H9 (cell line): ENCODE data around the gene SOX30. TPM values are rescaled to one million over a fixed set of nuclear protein-coding genes. Genes with fewer than 3 reads are reported as not detected.
A peak's percentile ranks its signal among the peaks of the same experiment; 100 is the strongest.

Experiments
- DNase-seq: peaks from one replicate; pipeline ENCODE4 v3.0.0-alpha.2; 2017
- H2AFZ ChIP-seq: one replicate; pipeline ENCODE4 v1.6.1; 2013; ENCODE audit warnings: mild to moderate bottlenecking, low read length, control low read depth, moderate library complexity
- H2AK5ac ChIP-seq: 2 replicates; pipeline ENCODE4 v1.6.1; 2013; ENCODE audit warnings: low read length, control low read depth, mixed read lengths; ENCODE audit not compliant: insufficient read length
- H2BK120ac ChIP-seq: one replicate; pipeline ENCODE4 v1.6.1; 2013; ENCODE audit warnings: low read depth, mild to moderate bottlenecking, low read length, control low read depth, inconsistent platforms; ENCODE audit not compliant: poor library complexity, severe bottlenecking
- H2BK12ac ChIP-seq: 2 replicates; pipeline ENCODE4 v1.6.1; 2013; ENCODE audit warnings: low read length, control low read depth, mixed read lengths, low read depth; ENCODE audit not compliant: insufficient read length
- H2BK15ac ChIP-seq: 2 replicates; pipeline ENCODE4 v1.6.1; 2013; ENCODE audit warnings: low read depth, low read length, control low read depth
- H2BK20ac ChIP-seq: one replicate; pipeline ENCODE4 v1.6.1; 2013; ENCODE audit warnings: low read depth, mild to moderate bottlenecking, low read length, control low read depth, inconsistent platforms; ENCODE audit not compliant: poor library complexity, severe bottlenecking
- H2BK5ac ChIP-seq: 2 replicates; pipeline ENCODE4 v1.6.1; 2013; ENCODE audit warnings: low read length, control low read depth, mixed read lengths; ENCODE audit not compliant: insufficient read length
- H3K14ac ChIP-seq: 2 replicates; pipeline ENCODE4 v1.6.1; 2013; ENCODE audit warnings: low read length, control low read depth; ENCODE audit not compliant: insufficient read depth
- H3K18ac ChIP-seq: 2 replicates; pipeline ENCODE4 v1.6.1; 2013; ENCODE audit warnings: low read depth, mild to moderate bottlenecking, mixed read lengths, low read length, control low read depth; ENCODE audit not compliant: insufficient read length
- H3K23ac ChIP-seq: 2 replicates; pipeline ENCODE4 v1.6.1; 2013; ENCODE audit warnings: low read length, control low read depth, mixed read lengths, low read depth; ENCODE audit not compliant: insufficient read length
- H3K23me2 ChIP-seq: 2 replicates; pipeline ENCODE4 v1.6.1; 2013; ENCODE audit warnings: low read depth, mild to moderate bottlenecking, mixed read lengths, low read length, control low read depth; ENCODE audit not compliant: insufficient read length, poor library complexity, severe bottlenecking
- H3K27ac ChIP-seq: 2 replicates; pipeline ENCODE4 v1.5.1; 2013; ENCODE audit warnings: low read length, control low read depth, mixed read lengths, low read depth; ENCODE audit not compliant: insufficient read length
- H3K27me3 ChIP-seq: 2 replicates; pipeline ENCODE4 v1.6.1; 2013; ENCODE audit warnings: low read length, control low read depth, inconsistent platforms; ENCODE audit not compliant: insufficient read depth
- H3K4ac ChIP-seq: 2 replicates; pipeline ENCODE4 v1.6.1; 2013; ENCODE audit warnings: low read depth, mild to moderate bottlenecking, control low read depth, inconsistent platforms, low read length, moderate library complexity
- H3K4me1 ChIP-seq: 2 replicates; pipeline ENCODE4 v1.6.1; 2013; ENCODE audit warnings: low read length, control low read depth, inconsistent platforms; ENCODE audit not compliant: insufficient read depth
- H3K4me2 ChIP-seq: 2 replicates; pipeline ENCODE4 v1.6.1; 2013; ENCODE audit warnings: low read length, control low read depth, mixed read lengths; ENCODE audit not compliant: insufficient read length, insufficient read depth
- H3K56ac ChIP-seq: 2 replicates; pipeline ENCODE4 v1.6.1; 2013; ENCODE audit warnings: low read depth, mild to moderate bottlenecking, mixed read lengths, low read length, control low read depth; ENCODE audit not compliant: insufficient read length
- H3K79me1 ChIP-seq: 2 replicates; pipeline ENCODE4 v1.6.1; 2013; ENCODE audit warnings: low read depth, mild to moderate bottlenecking, moderate library complexity, low read length, control low read depth, inconsistent platforms; ENCODE audit not compliant: insufficient read depth, poor library complexity, severe bottlenecking
- H3K79me2 ChIP-seq: 2 replicates; pipeline ENCODE4 v1.6.1; 2013; ENCODE audit warnings: low read length, control low read depth, inconsistent platforms; ENCODE audit not compliant: insufficient read depth
- H3K9ac ChIP-seq: 2 replicates; pipeline ENCODE4 v1.6.1; 2013; ENCODE audit warnings: low read length, control low read depth, mixed read lengths; ENCODE audit not compliant: insufficient read length; ENCODE audit errors: extremely low read depth
- H3K9me3 ChIP-seq: one replicate; pipeline ENCODE4 v1.6.1; 2013; ENCODE audit warnings: low read depth, low read length, inconsistent platforms; ENCODE audit not compliant: control insufficient read depth
- H3T11ph ChIP-seq: one replicate; pipeline ENCODE4 v1.6.1; 2013; ENCODE audit warnings: mild to moderate bottlenecking, low read length, control low read depth, inconsistent platforms
- H4K20me1 ChIP-seq: one replicate; pipeline ENCODE4 v1.6.1; 2013; ENCODE audit not compliant: control insufficient read depth, insufficient read length, insufficient read depth
- H4K5ac ChIP-seq: 2 replicates; pipeline ENCODE4 v1.6.1; 2013; ENCODE audit warnings: low read depth, mild to moderate bottlenecking, mixed read lengths, low read length, control low read depth; ENCODE audit not compliant: insufficient read length
- H4K8ac ChIP-seq: replicated peaks from 2 replicates; pipeline ENCODE4 v1.6.1; 2013; ENCODE audit warnings: low read length, control low read depth, mixed read lengths, low read depth; ENCODE audit not compliant: insufficient read length
- H4K91ac ChIP-seq: 2 replicates; pipeline ENCODE4 v1.6.1; 2013; ENCODE audit warnings: low read depth, mild to moderate bottlenecking, moderate library complexity, mixed read lengths, low read length, control low read depth; ENCODE audit not compliant: insufficient read length
- H3K27ac Mint-ChIP-seq, 3 experiments: 2 replicates in 2 of 3; 3 replicates in 1 of 3; pipeline ENCODE4 v1.8.0; 2020 to 2021; ENCODE audit warnings: mixed read lengths in 3 of 3, mild to moderate bottlenecking in 1 of 3, moderate library complexity in 1 of 3
- H3K27me3 Mint-ChIP-seq: 2 replicates; pipeline ENCODE4 v1.8.0; 2021; ENCODE audit warnings: low read depth, mild to moderate bottlenecking, moderate library complexity, mixed read lengths
- H3K36me3 Mint-ChIP-seq, 3 experiments: 2 replicates in 2 of 3; 3 replicates in 1 of 3; pipeline ENCODE4 v1.8.0; 2020 to 2021; ENCODE audit warnings: low read depth in 3 of 3, mixed read lengths in 3 of 3; ENCODE audit not compliant: insufficient read depth in 1 of 3
- H3K4me1 Mint-ChIP-seq, 2 experiments: 2 replicates each; pipeline ENCODE4 v1.8.0; 2020; ENCODE audit warnings: mixed read lengths in 2 of 2
- H3K4me3 Mint-ChIP-seq, 2 experiments: 2 replicates in 1 of 2; 3 replicates in 1 of 2; pipeline ENCODE4 v1.8.0; 2020 to 2021; ENCODE audit warnings: mild to moderate bottlenecking in 2 of 2, mixed read lengths in 2 of 2, moderate library complexity in 1 of 2
- H3K9me3 Mint-ChIP-seq, 2 experiments: 2 replicates in 1 of 2; 3 replicates in 1 of 2; pipeline ENCODE4 v1.8.0; 2020; ENCODE audit warnings: mild to moderate bottlenecking in 2 of 2, mixed read lengths in 2 of 2, moderate library complexity in 1 of 2
- CTCF ChIP-seq: fragments of 200-600 bp; sonication (generic); conservative IDR thresholded peaks from 3 replicates; pipeline ENCODE4 v1.8.0; 2021; ENCODE audit warnings: antibody characterized with exemption, mild to moderate bottlenecking
- WGBS: extraction: QIAGEN DNeasy Blood & Tissue Kit; methylation state at CpG from one replicate; pipeline ENCODE4 v1.1.7; 2013; ENCODE audit warnings: missing lambda C conversion rate, low lambda C conversion rate, mixed read lengths; ENCODE audit not compliant: insufficient read length; ENCODE audit errors: extremely low coverage; 5-methylcytosine and 5-hydroxymethylcytosine counted together
- total RNA-seq: library from RNA; stranded (reverse); gene quantifications from 2 replicates; pipeline ENCODE4 v1.2.1, GENCODE V29; 2021

The SOX30 gene
- total RNA-seq, 1 experiment from 2014 or later: not detected

GRCh38 chr5:157689942-157690689, 37.9 kb upstream of the SOX30 start:
- Histone ChIP-seq H2AK5ac (no peak overlapping the region), H2AFZ (no peak overlapping the region), H3K23ac (no peak overlapping the region), H3K27ac (no peak overlapping the region), H3K4me2 (no peak overlapping the region), H3K18ac (no peak overlapping the region), H2BK15ac (no peak overlapping the region), H3K23me2 (no peaks in the 10 kb centered on the region), H3K4me1 (no peaks in the 10 kb centered on the region), H4K20me1 (no peaks in the 10 kb centered on the region), H3K79me1 (no peaks in the 10 kb centered on the region), H2BK120ac (no peak overlapping the region), H4K5ac (no peak overlapping the region), H3T11ph (no peak overlapping the region), H3K79me2 (no peaks in the 10 kb centered on the region), H3K9ac (no peak overlapping the region), H3K14ac (no peak overlapping the region; the same call in 1 of the 2 replicates), H3K56ac (no peak overlapping the region), H2BK20ac (no peak overlapping the region), H3K27me3 (no peaks in the 10 kb centered on the region), H2BK5ac (no peak overlapping the region), H2BK12ac (no peak overlapping the region), H4K8ac (no peak overlapping the region), H3K9me3 (peaks cover 5% of the 10 kb centered on the region), H4K91ac (no peak overlapping the region), H3K4ac (no peak overlapping the region)
- Mint-ChIP-seq H3K27ac (no peak overlapping the region), H3K36me3 (peaks cover 0 to 15% (median 2%) of the 10 kb centered on the region in 3 experiments; a peak in 5 of 7 replicates), H3K9me3 (peaks cover 10 to 24% of the 10 kb centered on the region in 2 experiments; a peak in 2 of 5 replicates), H3K4me3 (no peak overlapping the region), H3K4me1 (no peaks in the 10 kb centered on the region), H3K27me3 (peaks cover 5% of the 10 kb centered on the region)
- TF ChIP-seq CTCF: peak; percentile 41; the same call in 2 of the 3 replicates
- no CpG with 5 or more reads among the region's 52 CpGs for WGBS
- DNase-seq: peak; percentile 33
